Ovary (tissue), 9 donors: ENCODE results near the gene NKAIN2. TPM values are rescaled to one million over a fixed set of nuclear protein-coding genes. Genes with fewer than 3 reads are reported as not detected.

Source experiments
- DNase-seq, 5 donors: peaks; one replicate each; pipeline ENCODE4 v3.0.0-alpha.2; 2019 to 2020
- H3K27ac ChIP-seq, 2 donors: fragments of 200-600 bp; one replicate each; pipeline versions ENCODE4 v1.5.1 to v1.8.0; 2019 to 2022
- H3K27me3 ChIP-seq: fragments of 200-600 bp; one replicate; pipeline ENCODE4 v1.8.0; 2022
- H3K36me3 ChIP-seq: fragments of 200-600 bp; sonication (generic); one replicate; pipeline ENCODE4 v1.5.1; 2019
- H3K4me1 ChIP-seq: one replicate; pipeline ENCODE4 v1.8.1; 2013; ENCODE audit warnings: mild to moderate bottlenecking, moderate library complexity; ENCODE audit not compliant: insufficient read depth
- H3K4me3 ChIP-seq: fragments of 200-600 bp; sonication (generic); one replicate; pipeline ENCODE4 v1.5.1; 2017
- H3K9me3 ChIP-seq, 2 donors: fragments of 200-600 bp in 1 of 2; sonication (generic) in 1 of 2; one replicate each; pipeline versions ENCODE4 v1.5.1 to v1.8.1; 2013 to 2019; ENCODE audit warnings: mild to moderate bottlenecking in 1 of 2, moderate library complexity in 1 of 2
- EP300 ChIP-seq: sonication (generic); formaldehyde crosslinking; IDR thresholded peaks from one replicate; pipeline ENCODE4 v1.6.1; 2017; ENCODE audit warnings: antibody characterized with exemption
- POLR2A ChIP-seq: fragments of 450-650 bp; IDR thresholded peaks from one replicate; pipeline ENCODE4 v1.6.1; 2017; ENCODE audit warnings: antibody characterized with exemption, mild to moderate bottlenecking, moderate library complexity
- WGBS, 3 donors: extraction: QIAGEN DNeasy Blood & Tissue Kit in 1 of 3; methylation state at CpG; one replicate each; pipeline versions ENCODE4 v1.1.5 to v1.1.7; 2013 to 2017; 5-methylcytosine and 5-hydroxymethylcytosine counted together
- intact Hi-C, 4 donors: fragments of 100-400 bp; cut with DNase I; formaldehyde crosslinking; loops; one replicate each; pipeline versions ENCODE4 v1.11.0 to v1.15.1; 2022 to 2023
- polyA plus RNA-seq, 2 donors: library from polyadenylated mRNA; stranded (reverse); fragments of 200-250 nt in 1 of 2; fragments of 350-450 nt in 1 of 2; fragmentation: Illumina TruSeq in 1 of 2; extraction: RNeasy Lipid Tissue Mini Kit (QIAGEN cat#74804) in 1 of 2; gene quantifications; one replicate each; pipeline ENCODE4 v1.2.3, GENCODE V29; 2013 to 2014
- total RNA-seq, 7 donors: library from RNA; depleted of rRNA in 2 of 7; stranded (reverse); fragments of >200 nt in 2 of 7; fragmentation: NEBNext Ultra II Directional in 3 of 7; extraction: Animal tissue kit (Norgen Biotek cat#: 25700) in 3 of 7; gene quantifications; one replicate each; pipeline versions ENCODE4 v1.1.0 to v1.2.4, GENCODE V29; 2016 to 2023
- TF ChIP-seq, protein P1 (sequence below), 3 donors: fragments of 450-650 bp in 2 of 3; fragments of 200-600 bp in 1 of 3; IDR thresholded peaks; one replicate each; pipeline versions ENCODE4 v1.5.1 to v1.8.0; 2016 to 2022; ENCODE audit warnings: antibody characterized with exemption in 3 of 3, mild to moderate bottlenecking in 1 of 3
- donor health status: DM: no; HTN: no; CAD: no; lungs with moderate emphysema.
- donor health status: DM: no; HTN: no; CAD: no.
- donor health status: Bipolar disorder and iron deficiency.
- donor health status: DM: yes; HTN: yes; CAD: no.
- donor health status: DM: no; HTN: no; CAD: no.
- donor health status: DM: yes; HTN: yes; CAD: no.

NKAIN2 gene
- total and polyA plus RNA-seq, 9 donors: 0.13 to 1.0 (median 0.40) TPM; not detected in 4

DNA sequence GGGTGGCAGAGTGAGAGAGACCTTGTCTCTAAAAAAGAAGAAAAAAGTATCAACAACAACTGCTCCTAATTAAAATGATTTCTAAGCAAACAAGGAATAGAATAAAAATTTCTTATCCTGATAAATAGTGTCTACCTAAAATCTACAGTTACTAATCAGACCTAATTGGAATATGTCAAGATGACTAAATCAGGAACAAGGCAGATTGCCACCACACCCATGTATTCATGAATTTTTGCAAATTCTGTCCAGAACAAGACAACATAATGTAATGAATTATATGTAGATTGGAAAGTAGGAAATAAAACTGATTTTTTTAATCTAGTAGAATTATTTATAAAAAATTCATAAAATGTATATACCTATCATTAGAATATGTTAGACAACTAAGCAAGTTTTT is 339.8 kb downstream of the NKAIN2 start:
- no peaks in the 10 kb centered on the region for H3K9me3 ChIP-seq
- TF ChIP-seq POLR2A (no peak), EP300 (no peak)
- TF ChIP-seq, protein P1, sequence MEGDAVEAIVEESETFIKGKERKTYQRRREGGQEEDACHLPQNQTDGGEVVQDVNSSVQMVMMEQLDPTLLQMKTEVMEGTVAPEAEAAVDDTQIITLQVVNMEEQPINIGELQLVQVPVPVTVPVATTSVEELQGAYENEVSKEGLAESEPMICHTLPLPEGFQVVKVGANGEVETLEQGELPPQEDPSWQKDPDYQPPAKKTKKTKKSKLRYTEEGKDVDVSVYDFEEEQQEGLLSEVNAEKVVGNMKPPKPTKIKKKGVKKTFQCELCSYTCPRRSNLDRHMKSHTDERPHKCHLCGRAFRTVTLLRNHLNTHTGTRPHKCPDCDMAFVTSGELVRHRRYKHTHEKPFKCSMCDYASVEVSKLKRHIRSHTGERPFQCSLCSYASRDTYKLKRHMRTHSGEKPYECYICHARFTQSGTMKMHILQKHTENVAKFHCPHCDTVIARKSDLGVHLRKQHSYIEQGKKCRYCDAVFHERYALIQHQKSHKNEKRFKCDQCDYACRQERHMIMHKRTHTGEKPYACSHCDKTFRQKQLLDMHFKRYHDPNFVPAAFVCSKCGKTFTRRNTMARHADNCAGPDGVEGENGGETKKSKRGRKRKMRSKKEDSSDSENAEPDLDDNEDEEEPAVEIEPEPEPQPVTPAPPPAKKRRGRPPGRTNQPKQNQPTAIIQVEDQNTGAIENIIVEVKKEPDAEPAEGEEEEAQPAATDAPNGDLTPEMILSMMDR (IDR thresholded peaks at IDR 0.05): no peak
- intact Hi-C loops: no loop called here
- no peaks in the 10 kb centered on the region for H3K27me3 ChIP-seq
- no peak overlapping the region for H3K4me3 ChIP-seq
- no peaks in the 10 kb centered on the region for H3K4me1 ChIP-seq
- DNase-seq: no peak
- no peaks in the 10 kb centered on the region for H3K36me3 ChIP-seq
- H3K27ac ChIP-seq: no peak overlapping the region

DNA sequence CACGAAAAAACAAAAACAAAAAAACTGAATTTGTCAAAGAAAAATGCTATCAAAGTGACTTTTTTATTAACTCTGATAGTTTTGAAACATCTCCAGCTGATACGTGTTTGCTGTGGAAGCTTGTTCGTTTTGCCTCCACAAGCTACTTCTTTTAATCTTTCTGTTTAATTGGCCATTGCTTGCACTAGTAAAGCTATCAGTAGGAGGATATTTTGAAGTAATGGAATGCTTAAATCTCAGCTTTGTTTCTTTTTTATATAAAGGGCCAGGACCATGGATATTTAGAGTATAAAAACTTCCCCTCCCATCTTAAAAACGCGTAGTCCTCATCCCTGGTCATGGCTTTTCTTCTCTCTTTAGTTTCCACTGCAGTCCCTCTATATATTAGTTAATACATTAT is 344.0 kb downstream of the NKAIN2 start:
- Histone ChIP-seq H3K4me1 (no peaks in the 10 kb centered on the region), H3K27ac (no peak overlapping the region), H3K9me3 (no peaks in the 10 kb centered on the region), H3K4me3 (no peak overlapping the region), H3K27me3 (no peaks in the 10 kb centered on the region), H3K36me3 (no peaks in the 10 kb centered on the region)
- WGBS, 3 donors: 1 to 19% (median 4%) methylated on average over 5 of the region's 5 CpGs
- DNase-seq: no peak
- TF ChIP-seq, protein P1 (IDR thresholded peaks at IDR 0.05): no peak
- no peak for TF ChIP-seq POLR2A
- TF ChIP-seq EP300: no peak
- intact Hi-C loops: no loop called here

DNA sequence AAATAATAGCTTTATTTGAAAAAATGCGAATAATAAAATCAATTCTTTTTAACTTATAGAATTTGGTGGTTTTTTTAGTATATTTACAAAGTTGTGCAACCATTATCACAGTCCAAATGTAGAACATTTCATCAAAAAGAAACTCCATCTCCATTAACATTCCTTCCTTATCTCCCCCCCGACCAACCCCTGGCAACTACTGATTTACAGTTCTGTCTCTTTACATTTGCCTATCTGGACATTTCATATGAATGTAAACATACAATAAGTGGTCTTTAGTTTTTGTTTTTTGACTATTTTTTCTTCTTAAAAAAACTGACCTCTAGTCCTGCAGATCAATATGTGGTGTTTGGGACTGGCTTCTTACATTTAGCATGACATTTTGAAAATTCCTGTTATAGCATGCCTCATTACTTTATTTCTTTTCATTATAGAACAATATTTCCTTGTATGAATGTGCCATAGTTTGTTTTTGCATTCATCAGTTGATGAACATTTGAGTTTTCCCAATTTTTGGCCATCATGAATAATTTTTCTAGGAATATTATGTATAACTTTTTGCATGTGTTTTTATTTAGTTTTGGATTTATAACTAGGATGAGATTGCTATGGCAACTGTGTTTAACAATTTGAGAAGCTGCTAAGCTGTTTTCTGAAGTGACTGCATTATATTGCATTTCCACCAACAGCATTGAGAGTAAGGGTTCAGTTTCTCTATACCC is 344.7 kb downstream of the NKAIN2 start:
- H3K4me3 ChIP-seq: no peak overlapping the region
- H3K27ac ChIP-seq: no peak overlapping the region
- 39 to 53% (median 40%) methylated on average over 2 of the region's 2 CpGs for WGBS, 3 donors
- H3K9me3 ChIP-seq: no peaks in the 10 kb centered on the region
- H3K27me3 ChIP-seq: no peaks in the 10 kb centered on the region
- no peaks in the 10 kb centered on the region for H3K36me3 ChIP-seq
- no peaks in the 10 kb centered on the region for H3K4me1 ChIP-seq
- intact Hi-C loops: no loop called here
- no peak for TF ChIP-seq POLR2A
- no peak for TF ChIP-seq EP300
- TF ChIP-seq, protein P1 (IDR thresholded peaks at IDR 0.05): no peak
- no peak for DNase-seq

DNA sequence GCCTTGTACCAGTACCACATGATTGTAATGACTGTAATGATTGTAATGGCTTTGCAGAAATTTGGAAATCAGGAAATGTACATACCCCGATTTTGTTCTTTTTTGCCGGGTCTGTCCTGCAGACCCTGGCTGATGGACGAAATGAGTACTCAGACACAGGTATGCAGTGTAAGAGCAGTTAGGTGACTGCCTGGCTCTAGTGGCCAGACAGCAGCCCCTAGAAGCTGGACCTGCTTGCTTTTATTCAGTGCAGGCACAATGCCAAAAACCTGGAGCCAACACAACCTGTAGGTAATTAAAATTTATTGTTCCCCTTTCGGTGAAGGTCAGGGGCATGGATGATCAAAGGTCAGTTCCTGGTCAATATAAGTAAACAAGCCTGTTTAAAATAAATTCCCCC is 346.0 kb downstream of the NKAIN2 start:
- 90 to 92% (median 92%) methylated on average over 4 of the region's 4 CpGs for WGBS, 3 donors
- intact Hi-C loops: no loop called here

More for the DNA sequence above, 346.0 kb downstream of the NKAIN2 start:
- Histone ChIP-seq H3K36me3 (no peaks in the 10 kb centered on the region), H3K4me3 (no peak overlapping the region), H3K4me1 (no peaks in the 10 kb centered on the region), H3K27ac (no peak overlapping the region), H3K9me3 (no peaks in the 10 kb centered on the region), H3K27me3 (no peaks in the 10 kb centered on the region)
- DNase-seq: no peak
- TF ChIP-seq, protein P1 (IDR thresholded peaks at IDR 0.05): no peak
- TF ChIP-seq EP300 (no peak), POLR2A (no peak)
